HG02884 (cell line): ENCODE data around the gene VGLL4.
"Not testable (repeated sequence)": the region's sequence is repeated elsewhere in the genome, so short reads cannot be mapped to it uniquely, and the experiment has no call there.

Experiments used
- ATAC-seq: cut with Tn5 transposase; IDR thresholded peaks from one replicate; pipeline ENCODE4 v1.9.1; 2021; ENCODE audit warnings: mild to moderate bottlenecking, moderate library complexity; ENCODE audit not compliant: unreplicated experiment

VGLL4 gene

DNA sequence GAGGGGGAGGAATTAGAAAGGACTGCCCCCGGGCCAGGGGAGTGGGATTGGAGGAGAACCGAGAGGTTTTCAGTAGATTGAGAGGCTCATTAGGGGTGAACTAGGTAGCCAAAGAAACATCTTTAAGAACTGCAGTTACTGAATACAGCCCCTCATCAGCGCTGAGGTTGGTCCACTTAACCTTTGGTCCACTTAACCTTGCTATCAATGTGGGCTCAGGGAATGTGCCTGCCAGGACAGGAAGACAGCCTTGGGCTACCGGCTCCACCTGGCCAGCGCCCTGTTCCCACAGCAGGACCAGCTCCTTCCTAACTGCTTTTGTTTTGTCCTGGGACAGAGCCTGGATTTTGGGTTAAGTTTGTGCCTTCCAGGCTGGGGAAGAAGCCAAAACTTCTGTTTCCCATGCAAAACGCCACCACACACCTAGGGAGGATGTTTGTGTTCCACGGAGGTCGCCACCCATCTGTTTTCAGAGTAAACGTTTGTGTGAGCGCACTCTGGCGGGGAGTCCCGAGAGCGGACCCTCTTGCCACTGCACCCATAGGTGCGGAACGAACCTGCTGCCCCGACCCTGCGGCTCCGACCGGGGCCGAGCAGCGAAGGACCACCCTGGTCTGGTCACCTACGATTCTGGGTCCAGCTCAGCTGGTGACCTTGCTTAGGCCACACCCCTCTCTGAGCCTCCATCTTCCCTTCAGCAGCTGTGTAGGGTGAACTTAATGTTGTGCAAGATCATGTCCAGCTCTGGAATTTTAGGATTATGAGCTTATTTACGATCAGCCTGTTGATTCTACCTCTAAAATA, 107.4 kb downstream of the VGLL4 start:
- ATAC-seq = no peak

GRCh38 chr3:11535243-11535960, 108.3 kb downstream of the VGLL4 start:
- ATAC-seq = no peak

GRCh38 chr3:11534793-11535101, 109.0 kb downstream of the VGLL4 start:
- ATAC-seq = no peak

DNA sequence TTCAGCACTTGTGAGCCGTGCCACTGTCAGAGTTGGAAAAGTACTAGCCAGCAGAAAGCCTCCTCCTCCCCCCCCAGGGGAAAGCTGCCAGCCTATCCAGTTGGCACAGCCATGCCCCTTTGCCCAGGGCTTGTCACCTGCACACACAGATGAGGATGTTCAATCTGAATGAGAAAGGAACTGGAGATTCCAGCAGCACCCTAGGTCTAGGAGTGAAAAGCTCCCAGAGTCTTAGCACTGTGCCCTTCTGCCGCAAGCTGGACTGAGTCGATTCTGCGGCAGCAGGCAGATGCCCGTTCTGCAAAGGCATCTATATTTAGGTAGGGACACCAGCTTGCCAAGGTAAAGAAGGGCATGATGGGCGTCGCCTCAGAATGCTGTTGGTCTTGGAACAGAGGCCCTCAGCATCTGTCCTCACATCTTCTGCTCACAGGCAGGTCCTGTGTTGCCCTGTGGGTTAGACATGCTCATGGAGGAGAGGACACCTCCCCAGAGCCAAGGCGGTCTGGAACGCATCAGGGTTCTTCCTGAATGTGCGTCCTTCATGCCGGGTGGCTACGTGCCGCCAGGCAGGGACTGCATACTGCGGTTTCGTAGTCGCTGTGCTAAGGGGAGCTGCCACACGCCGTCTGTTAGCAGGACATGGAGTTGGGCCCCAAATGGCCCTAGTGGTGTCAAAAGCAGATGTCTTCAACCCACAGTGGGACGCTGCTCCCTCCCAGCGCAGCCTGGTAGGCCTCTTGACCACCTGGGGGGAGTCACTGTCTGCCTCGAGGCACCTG, 109.5 kb downstream of the VGLL4 start:
- ATAC-seq = no peak

DNA sequence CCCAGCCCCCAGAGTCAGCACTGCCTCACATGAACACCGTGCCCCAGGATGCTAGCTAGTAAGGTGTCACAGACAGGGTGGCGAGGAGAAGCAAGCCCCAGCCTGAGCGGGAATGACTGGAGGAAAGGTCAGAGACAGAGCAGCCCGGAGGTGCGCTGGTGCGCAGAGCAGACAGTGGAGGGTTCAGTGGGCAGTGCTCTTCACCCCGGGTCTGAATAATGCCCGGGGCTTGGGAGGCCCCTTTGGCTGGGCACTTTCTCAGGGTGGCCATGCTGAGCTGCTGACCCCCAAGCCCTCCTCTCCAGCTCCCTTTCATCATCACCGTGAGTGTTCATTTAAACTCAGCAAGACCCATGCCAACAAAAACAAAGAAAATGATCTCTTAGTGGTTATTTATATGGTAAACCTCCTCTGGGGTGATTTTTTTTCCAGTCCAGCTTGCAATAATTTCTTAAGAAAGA, 110.8 kb downstream of the VGLL4 start:
- no peak for ATAC-seq

GRCh38 chr3:11530153-11530721, 113.5 kb downstream of the VGLL4 start:
- no peak for ATAC-seq

GRCh38 chr3:11529281-11529680, 114.4 kb downstream of the VGLL4 start:
- ATAC-seq = no peak

DNA sequence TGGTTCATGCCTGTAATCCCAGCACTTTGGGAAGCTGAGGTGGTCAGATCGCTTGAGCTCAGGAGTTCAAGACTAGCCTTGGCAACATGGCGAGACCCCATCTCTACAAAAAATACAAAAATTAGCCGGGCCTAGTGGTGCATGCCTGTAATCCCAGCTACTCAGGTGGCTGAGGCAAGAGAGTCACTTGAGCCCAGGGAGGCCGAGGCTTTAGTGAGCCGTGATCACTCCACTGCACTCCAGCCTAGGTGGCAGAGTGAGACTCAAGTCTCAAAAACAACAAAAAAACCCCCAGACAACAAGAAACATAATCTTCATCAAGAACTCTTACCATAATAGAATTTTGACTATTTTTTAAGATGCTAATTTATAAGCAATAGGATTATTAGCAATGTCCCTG, 117.6 kb downstream of the VGLL4 start:
- ATAC-seq = not testable (repeated sequence)

- no peak for ATAC-seq
Measured at GRCh38 chr3:11523572-11524101, 120.1 kb downstream of the VGLL4 start.

GRCh38 chr3:11522953-11523571, 120.7 kb downstream of the VGLL4 start:
- ATAC-seq = no peak

DNA sequence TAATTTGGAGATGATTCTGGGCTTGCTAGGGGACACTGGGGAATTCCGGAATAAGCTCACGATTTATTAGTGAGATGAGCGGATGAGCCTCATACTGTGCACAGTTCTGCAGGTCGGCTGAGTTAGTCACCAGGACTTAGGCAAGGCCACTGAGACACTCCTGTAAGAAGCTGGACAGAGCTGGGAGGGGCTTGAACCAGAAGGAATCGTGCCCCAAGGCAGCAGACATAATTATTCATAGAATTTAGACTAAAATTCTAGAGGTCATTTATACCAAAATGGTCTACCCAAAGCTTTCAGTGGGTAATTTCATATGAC, 121.4 kb downstream of the VGLL4 start:
- ATAC-seq = no peak

GRCh38 chr3:11521167-11521566, 122.5 kb downstream of the VGLL4 start:
- ATAC-seq = no peak

DNA sequence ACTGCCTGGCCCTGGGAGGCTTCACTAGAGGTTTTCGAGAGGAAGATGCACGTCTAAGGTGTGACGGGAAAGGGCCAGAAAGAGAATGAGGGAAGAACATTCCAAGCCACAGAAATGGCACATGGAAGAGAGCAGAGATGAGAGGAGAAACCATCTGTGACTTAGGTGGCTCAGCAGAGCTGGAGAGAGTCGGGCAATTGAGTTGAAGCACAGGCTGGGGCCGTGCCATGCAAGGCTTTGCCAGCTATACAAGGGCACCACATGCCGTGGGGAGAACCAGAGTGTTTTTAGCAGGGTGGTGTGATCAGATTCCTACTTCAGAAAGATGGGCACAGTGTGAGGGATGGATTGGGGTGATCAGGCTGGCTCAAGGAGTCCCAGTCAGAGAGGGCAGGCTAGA, 126.1 kb downstream of the VGLL4 start:
- no peak for ATAC-seq

DNA sequence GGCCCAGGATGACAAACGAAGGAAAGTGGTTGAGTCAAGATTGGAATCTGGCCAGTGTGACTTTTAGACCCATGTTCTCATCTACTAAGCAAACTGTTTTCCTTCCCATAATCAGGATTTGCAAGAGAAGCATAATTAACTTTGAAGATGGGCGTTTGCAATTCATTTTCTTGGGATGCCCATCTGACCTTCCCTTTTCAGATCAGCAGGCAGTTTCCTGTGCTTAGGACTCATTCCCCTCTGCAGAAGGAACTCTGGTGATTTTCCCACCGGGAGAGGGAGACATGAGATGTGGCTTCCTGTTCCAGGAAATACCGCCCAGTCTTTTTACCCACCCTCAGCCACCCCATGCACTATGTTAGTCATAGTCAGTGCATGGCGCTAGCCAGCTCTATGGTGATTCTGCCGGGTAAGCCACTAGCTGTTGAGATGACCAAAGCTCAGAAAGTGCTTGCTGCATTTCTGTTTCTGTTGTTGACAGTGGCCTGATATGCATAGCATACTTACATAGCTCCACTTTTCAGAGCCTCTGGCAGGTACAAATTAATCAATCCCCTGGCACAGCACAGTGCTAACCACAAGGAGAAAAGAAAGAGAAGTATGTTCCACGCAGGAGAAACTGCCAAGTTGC, 129.4 kb downstream of the VGLL4 start:
- no peak for ATAC-seq

DNA sequence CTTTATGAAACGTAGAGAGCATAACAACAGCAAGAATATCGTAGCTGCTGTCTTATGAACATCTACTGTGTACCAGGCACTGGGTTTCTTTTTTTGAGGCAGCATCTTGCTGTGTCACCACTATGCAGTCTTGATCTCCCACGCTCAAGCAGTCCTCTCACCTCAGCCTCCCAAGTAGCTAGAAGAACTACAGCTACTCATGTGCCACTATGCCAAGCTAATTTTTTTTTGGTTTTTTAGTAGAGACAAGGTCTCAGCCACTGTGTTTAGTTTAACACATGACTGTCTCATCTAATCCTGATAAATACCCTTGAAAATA, 129.9 kb downstream of the VGLL4 start:
- ATAC-seq = no peak

DNA sequence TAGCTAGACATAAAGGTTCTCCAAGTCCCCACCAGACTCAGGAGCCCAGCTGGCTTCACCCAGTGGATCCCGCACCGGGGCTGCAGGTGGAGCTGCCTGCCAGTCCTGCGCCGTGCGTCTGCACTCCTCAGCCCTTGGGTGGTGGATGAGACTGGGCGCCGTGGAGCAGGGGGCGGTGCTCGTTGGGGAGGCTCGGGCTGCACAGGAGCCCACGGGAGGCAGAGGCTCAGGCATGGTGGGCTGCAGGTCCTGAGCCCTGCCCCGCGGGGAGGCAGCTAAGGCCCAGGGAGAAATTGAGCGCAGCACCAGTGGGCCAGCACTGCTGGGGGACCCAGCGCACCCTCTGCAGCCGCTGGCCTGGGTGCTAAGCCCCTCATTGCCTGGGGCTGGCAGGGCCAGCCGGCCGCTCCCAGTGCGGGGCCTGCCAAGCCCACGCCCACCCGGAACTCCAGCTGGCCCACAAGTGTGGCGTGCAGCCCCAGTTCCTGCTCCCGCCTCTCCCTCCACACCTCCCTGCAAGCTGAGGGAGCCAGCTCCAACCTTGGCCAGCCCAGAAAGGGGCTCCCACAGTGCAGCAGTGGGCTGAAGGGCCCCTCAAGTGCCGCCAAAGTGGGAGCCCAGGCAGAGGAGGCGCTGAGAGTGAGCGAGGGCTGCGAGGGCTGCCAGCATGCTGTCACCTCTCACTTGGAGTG, 130.4 kb downstream of the VGLL4 start:
- ATAC-seq = not testable (repeated sequence)

- not testable (repeated sequence) for ATAC-seq
Measured at GRCh38 chr3:11511606-11512005, 132.1 kb downstream of the VGLL4 start.

DNA sequence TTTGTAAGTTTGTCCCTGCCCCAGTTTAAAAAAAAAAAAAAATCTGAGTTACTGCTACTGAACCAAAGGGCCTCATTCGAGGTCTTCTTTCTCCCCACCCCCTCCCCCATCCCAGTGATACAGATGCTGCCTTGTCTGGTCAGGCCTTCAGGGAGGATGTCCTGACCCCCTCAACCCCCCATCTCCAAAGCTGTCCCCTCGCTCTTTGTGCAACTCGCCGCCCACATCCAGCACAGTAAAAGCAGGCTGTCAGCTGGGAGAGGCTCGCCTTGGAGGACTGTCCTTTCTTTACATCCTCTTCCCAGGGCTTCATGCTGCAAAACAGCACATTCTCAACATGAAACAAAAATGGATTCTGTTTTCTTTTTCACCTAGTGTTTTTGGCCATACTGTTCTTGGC, 133.4 kb downstream of the VGLL4 start:
- ATAC-seq = no peak

DNA sequence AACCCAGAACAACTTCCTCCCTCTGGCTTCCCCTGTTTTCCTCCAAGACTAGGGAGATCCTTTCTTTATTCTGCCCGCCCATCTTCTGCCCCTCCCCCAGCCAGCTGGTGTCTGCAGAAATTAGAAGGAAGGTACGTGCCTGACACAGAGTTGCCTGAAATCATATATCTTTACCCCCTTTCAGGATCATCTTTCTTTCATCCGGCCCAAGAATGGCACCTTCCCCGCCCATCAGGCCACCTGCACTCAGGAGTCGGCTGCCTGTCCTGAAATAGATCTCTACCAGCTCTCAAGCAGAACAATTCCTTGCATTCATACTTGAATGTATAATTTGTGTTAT, 133.7 kb downstream of the VGLL4 start:
- ATAC-seq = no peak
